GM12878 (cell line): ENCODE data around the gene CCDC6. TPM values are rescaled to one million over a fixed set of nuclear protein-coding genes. Genes with fewer than 3 reads are reported as not detected.
A peak's percentile ranks its signal among the peaks of the same experiment; 100 is the strongest.

Source experiments
- ATAC-seq: fragments of 200-7000 bp; cut with Tn5 transposase; 3 replicates; pipeline ENCODE4 v1.9.1; 2020; ENCODE audit warnings: mild to moderate bottlenecking, moderate library complexity
- BruUV-seq: library from RNA; stranded (reverse); fragments of 400-500 nt; replicated peaks from 2 replicates; lab custom pipeline; 2021; lab: Mats Ljungman, UMichigan
- CTCF ChIA-PET: fragments of 300-600 bp; sonication (Branson Sonifier 250); formaldehyde crosslinking; extraction: SDS; loops from one replicate; lab custom pipeline; 2021; ENCODE audit warnings: inconsistent platforms; lab: Yijun Ruan, JAX
- POLR2A ChIA-PET: fragments of 350-600 bp; formaldehyde crosslinking; extraction: SDS; loops from one replicate; lab custom pipeline; 2021; ENCODE audit warnings: inconsistent platforms; lab: Charles Lee
- RAD21 ChIA-PET: fragments of 300-600 bp; sonication (Branson Sonifier 250); formaldehyde crosslinking; loops from one replicate; lab custom pipeline; 2023; ENCODE audit warnings: antibody characterized with exemption; ENCODE audit not compliant: unreplicated experiment; lab: Charles Lee
- SMC1A ChIA-PET: fragments of 300-600 bp; sonication (Branson Sonifier 250); formaldehyde crosslinking; loops from one replicate; lab custom pipeline; 2023; ENCODE audit not compliant: unreplicated experiment, uncharacterized antibody; lab: Charles Lee
- DNase-seq: peaks from one replicate; pipeline ENCODE4 v3.0.0-alpha.2; 2011; ENCODE audit warnings: low read depth, low spot score
- FAIRE-seq: peaks from 3 replicates; lab custom pipeline; 2011; peaks lifted over from hg19 to GRCh38; lab: Jason Lieb, UNC
- H2AFZ ChIP-seq: 2 replicates; pipeline ENCODE4 v1.6.0; 2011; ENCODE audit warnings: low read depth, low read length, control low read depth; ENCODE audit not compliant: control insufficient read depth
- H3K27ac ChIP-seq: 2 replicates; pipeline ENCODE4 v1.5.1; 2011; ENCODE audit warnings: control low read depth; ENCODE audit not compliant: control insufficient read depth, insufficient read depth
- H3K27me3 ChIP-seq, 2 experiments: replicated peaks in 1 of 2; 2 replicates each; pipeline versions ENCODE4 v1.6.0 to v1.6.1; 2011; ENCODE audit warnings: low read length in 1 of 2; ENCODE audit not compliant: control insufficient read depth in 2 of 2, insufficient read depth in 2 of 2
- H3K36me3 ChIP-seq, 2 experiments: 2 replicates each; pipeline ENCODE4 v1.5.1; 2011; ENCODE audit warnings: low read length in 1 of 2; ENCODE audit not compliant: control insufficient read depth in 2 of 2, insufficient read depth in 2 of 2
- H3K4me1 ChIP-seq: 2 replicates; pipeline ENCODE4 v1.6.1; 2011; ENCODE audit warnings: mild to moderate bottlenecking, low read length, moderate library complexity, mixed read lengths; ENCODE audit not compliant: control insufficient read depth, insufficient read depth
- H3K4me2 ChIP-seq: 2 replicates; pipeline ENCODE4 v1.6.0; 2011; ENCODE audit warnings: control low read depth; ENCODE audit not compliant: control insufficient read depth, insufficient read depth
- H3K4me3 ChIP-seq: fragments of 200-600 bp; sonication (generic); 2 replicates; pipeline ENCODE4 v1.5.1; 2016
- H3K79me2 ChIP-seq: 2 replicates; pipeline ENCODE4 v1.6.0; 2011; ENCODE audit warnings: low read length; ENCODE audit not compliant: control insufficient read depth, insufficient read depth
- H3K9ac ChIP-seq: 2 replicates; pipeline ENCODE4 v1.8.0; 2011; ENCODE audit warnings: low read length, control low read depth, mixed read lengths; ENCODE audit not compliant: control insufficient read depth, insufficient read depth
- H3K9me3 ChIP-seq: replicated peaks from 3 replicates; pipeline ENCODE4 v1.5.1; 2011; ENCODE audit warnings: mild to moderate bottlenecking, low read length; ENCODE audit not compliant: control insufficient read depth, insufficient read depth
- H4K20me1 ChIP-seq: 2 replicates; pipeline ENCODE4 v1.6.0; 2011; ENCODE audit not compliant: control insufficient read depth, insufficient read depth
- CBX5 ChIP-seq: sonication (generic); IDR thresholded peaks from 2 replicates; pipeline ENCODE4 v1.6.1; 2016; ENCODE audit warnings: low read depth, moderate library complexity, mild to moderate bottlenecking, inconsistent platforms
- CREB1 ChIP-seq: IDR thresholded peaks from 2 replicates; pipeline ENCODE4 v1.6.1; 2012; ENCODE audit warnings: low read depth, mild to moderate bottlenecking, inconsistent platforms
- CUX1 ChIP-seq: IDR thresholded peaks from 2 replicates; pipeline ENCODE4 v1.6.1; 2012; ENCODE audit warnings: improper control_type of control experiment, low read depth, low read length; ENCODE audit not compliant: insufficient replicate concordance
- HDGF ChIP-seq: fragments of 450-650 bp; IDR thresholded peaks from 2 replicates; pipeline ENCODE4 v1.6.1; 2016; ENCODE audit warnings: antibody characterized with exemption
- JUNB ChIP-seq: IDR thresholded peaks from 2 replicates; pipeline ENCODE4 v1.6.1; 2016; ENCODE audit warnings: antibody characterized with exemption, mild to moderate bottlenecking
- KAT2A ChIP-seq: conservative IDR thresholded peaks from 2 replicates; pipeline ENCODE4 v1.6.1; 2011; ENCODE audit warnings: low read depth, low read length; ENCODE audit not compliant: control insufficient read depth
- RELA ChIP-seq: fragments of 450-650 bp; IDR thresholded peaks from 2 replicates; pipeline ENCODE4 v1.8.0; 2014; ENCODE audit warnings: borderline replicate concordance; ENCODE audit not compliant: partially characterized antibody
- RUNX3 ChIP-seq: IDR thresholded peaks from 2 replicates; pipeline ENCODE4 v1.6.1; 2012; ENCODE audit warnings: low read length, inconsistent platforms
- WGBS: methylation state at CpG from one replicate; pipeline ENCODE4 v1.1.6; 2016; ENCODE audit warnings: low lambda C conversion rate; ENCODE audit not compliant: insufficient replicate concordance, insufficient coverage; ENCODE audit errors: missing lambda C conversion rate; 5-methylcytosine and 5-hydroxymethylcytosine counted together
- in situ Hi-C: fragments of 300-500 bp; cut with MboI; formaldehyde crosslinking; loops from 9 replicates; pipeline ENCODE4 v1.14.3; 2018; ENCODE audit warnings: mixed read lengths
- intact Hi-C: fragments of 100-400 bp; cut with micrococcal nuclease; formaldehyde crosslinking; loops from one replicate; pipeline ENCODE4 v1.14.2; 2022; ENCODE audit not compliant: unreplicated experiment
- polyA plus RNA-seq, 11 experiments: library from polyadenylated mRNA; depleted of rRNA in 4 of 11; unstranded in 6 of 11; stranded (reverse) in 5 of 11; fragments of >200 nt; fragmentation: Nextera tagmentation in 4 of 11; fragmentation: Illumina TruSeq in 1 of 11; extraction: Ambion mirVana in 4 of 11; extraction: Trizol in 1 of 11; gene quantifications; 1 replicate in 1 of 11; 2 replicates in 10 of 11; pipeline versions ENCODE4 v1.2.1 to v1.2.3, GENCODE V29; 2011 to 2016; ENCODE audit warnings: inconsistent platforms in 2 of 11, missing spikeins in 2 of 11, low read depth in 1 of 11
- total RNA-seq, 4 experiments: library from RNA; depleted of rRNA in 3 of 4; stranded (reverse); fragments of >200 nt in 3 of 4; fragmentation: Illumina TruSeq in 1 of 4; extraction: Trizol in 1 of 4; gene quantifications; 2 replicates each; pipeline versions ENCODE4 v1.2.1 to v1.2.3, GENCODE V29; 2013 to 2021

The CCDC6 gene
- total and polyA plus RNA-seq, 10 of the 15 experiments (the other 5 are each of a cell fraction or from before 2014, with no cell fraction given): 11.8 to 46.2 (median 26.7) TPM

GRCh38 chr10:59913547-59914237 is 7.3 kb upstream of the CCDC6 start:
- no peak for DNase-seq
- Histone ChIP-seq H3K4me2 (no peak overlapping the region), H3K9me3 (peaks cover 2% of the 10 kb centered on the region; the same call in 2 of the 3 replicates), H2AFZ (no peak overlapping the region), H3K9ac (no peak overlapping the region), H4K20me1 (no peaks in the 10 kb centered on the region), H3K4me1 (no peaks in the 10 kb centered on the region), H3K4me3 (no peak overlapping the region), H3K27ac (no peak overlapping the region), H3K79me2 (no peaks in the 10 kb centered on the region)
- RAD21 ChIA-PET: no interaction called here
- POLR2A ChIA-PET: no interaction called here
- intact Hi-C loops (no loop called here), in situ Hi-C loops (no loop called here)
- no peak for ATAC-seq
- TF ChIP-seq CBX5 (peak; percentile 68; the same call in 1 of the 2 replicates), JUNB (peak; percentile 23; the same call in 1 of the 2 replicates), RELA (no peak), RUNX3 (no peak)
- TF ChIP-seq, all 136 proteins: peak for 2
- Histone ChIP-seq H3K36me3 (no peaks in the 10 kb centered on the region), H3K27me3 (no peaks in the 10 kb centered on the region)
- no TSS peak for BruUV-seq
- ChIA-PET CTCF (interaction anchor here (1.0 to 2.1 kb wide), 2 partner anchors 48 to 185 kb away, joined by 3 to 10 read pairs; no protein-coding TSS in a partner anchor), SMC1A (interaction anchor here (1.1 kb wide), 1 partner anchor 79 kb away, joined by 3 read pairs; no protein-coding TSS in a partner anchor)
- no peak for FAIRE-seq

- no peak overlapping the region for H3K4me2 ChIP-seq
- ChIA-PET POLR2A (no interaction called here), SMC1A (interaction anchor here (0.6 to 1.8 kb wide), 3 partner anchors 45 to 177 kb away, joined by 3 to 13 read pairs (median 6); no protein-coding TSS in a partner anchor), CTCF (interaction anchor here (0.9 kb wide), 1 partner anchor 25 kb away, joined by 3 read pairs; no protein-coding TSS in a partner anchor), RAD21 (no interaction called here)
- H3K4me3 ChIP-seq: no peak overlapping the region
- H3K27me3 ChIP-seq: no peaks in the 10 kb centered on the region
- H3K27ac ChIP-seq: no peak overlapping the region
- 88% methylated on average over 4 of the region's 5 CpGs for WGBS
- no peak for FAIRE-seq
- BruUV-seq: no TSS peak
- no peak overlapping the region for H3K9ac ChIP-seq
- TF ChIP-seq KAT2A (no peak), JUNB (no peak), CBX5 (no peak), CUX1 (no peak), CREB1 (no peak), HDGF (no peak)
- H3K9me3 ChIP-seq: peaks cover 2% of the 10 kb centered on the region; the same call in 2 of the 3 replicates
- H3K36me3 ChIP-seq: no peaks in the 10 kb centered on the region
- H3K4me1 ChIP-seq: 0 out of 2 replicates have a peak, but pooled peaks cover 3% of the 10 kb centered on the region
- in situ Hi-C loops (no loop called here), intact Hi-C loops (no loop called here)
- H4K20me1 ChIP-seq: no peaks in the 10 kb centered on the region
- DNase-seq: no peak
- peaks cover 7% of the 10 kb centered on the region for H3K79me2 ChIP-seq
- no peak overlapping the region for H2AFZ ChIP-seq
- no peak for ATAC-seq
Measured at GRCh38 chr10:59910867-59911266, 4.5 kb upstream of the CCDC6 start.
